ENCODE results near the gene ZNF618. TPM values are rescaled to one million over a fixed set of nuclear protein-coding genes. Genes with fewer than 3 reads are reported as not detected.
A peak's percentile ranks its signal among the peaks of the same experiment; 100 is the strongest.

Gene ZNF618
- polyA plus RNA-seq, 1 of the 3 experiments (the other 2 are of a cell fraction) = 6.2 TPM

GRCh38 chr9:114078021-114078780, 202.1 kb downstream of the ZNF618 start, which contains the start of gene AMBP:
AMBP (minus strand) TSS chr9:114078300; CDS start chr9:114078209, 91 bp downstream.
- no peak within 1 kb of the TSS for H3K4me2 ChIP-seq
- peaks cover 7% of the 10 kb centered on the region; the same call in 1 of the 2 replicates for H3K27me3 ChIP-seq (ENCODE audit: insufficient read depth)
- no peaks in the 10 kb centered on the region for H4K20me1 ChIP-seq (ENCODE audit: insufficient read depth)
- TF ChIP-seq FOXM1 (IDR thresholded peaks at IDR 0.05; ENCODE audit: low read depth) = no peak
- 0 out of 2 replicates have a peak, but pooled peaks have one; percentile 15 for TF ChIP-seq NFIC (IDR thresholded peaks at IDR 0.05; ENCODE audit: borderline replicate concordance)
- no peaks in the 10 kb centered on the region for H3F3A ChIP-seq (replicated peaks; ENCODE audit: insufficient read depth)
- CTCF ChIA-PET = interaction anchor here (0.7 to 4.2 kb wide), 9 partner anchors 30 to 341 kb away, joined by 3 to 34 read pairs (median 4); partner anchors contain the start of gene COL27A1
- no peak within 1 kb of the TSS for H3K4me3 ChIP-seq (ENCODE audit: low read depth in 2 of 2, low read length in 1 of 2)
- no peak within 1 kb of the TSS for H2AFZ ChIP-seq (ENCODE audit: low read depth)
- no peaks in the 10 kb centered on the region; a peak in 1 of 4 replicates for H3K4me1 ChIP-seq (ENCODE audit: control insufficient read depth in 1 of 2, insufficient read depth in 2 of 2, low read depth in 1 of 2, low read length in 1 of 2)
- no peaks in the 10 kb centered on the region for H3K36me3 ChIP-seq (replicated peaks in 1 of 2; ENCODE audit: control insufficient read depth in 1 of 2, insufficient read depth in 2 of 2, low read length in 1 of 2)
- H3K79me2 ChIP-seq (ENCODE audit: insufficient read depth) = no peaks in the 10 kb centered on the region
- peak; percentile 12 for DNase-seq
- no peak within 1 kb of the TSS for H3K9ac ChIP-seq
- WGBS (ENCODE audit: low lambda C conversion rate) = no CpG with 5 or more reads among the region's 16 CpGs
- no peak within 1 kb of the TSS for H3K27ac ChIP-seq (ENCODE audit: low read depth in 2 of 2, low read length in 1 of 2)
- POLR2A ChIA-PET = no interaction called here
- H3K9me2 ChIP-seq = no peaks in the 10 kb centered on the region
- no peaks in the 10 kb centered on the region for H3K9me3 ChIP-seq

GRCh38 chr9:114078781-114079156, 202.7 kb downstream of the ZNF618 start:
- Histone ChIP-seq H3F3A (replicated peaks; ENCODE audit: insufficient read depth) (no peaks in the 10 kb centered on the region), H3K36me3 (replicated peaks in 1 of 2; ENCODE audit: control insufficient read depth in 1 of 2, insufficient read depth in 2 of 2, low read length in 1 of 2) (no peaks in the 10 kb centered on the region), H3K4me1 (ENCODE audit: control insufficient read depth in 1 of 2, insufficient read depth in 2 of 2, low read depth in 1 of 2, low read length in 1 of 2) (no peaks in the 10 kb centered on the region; a peak in 1 of 4 replicates), H3K27ac (ENCODE audit: low read depth in 2 of 2, low read length in 1 of 2) (no peak overlapping the region), H3K79me2 (ENCODE audit: insufficient read depth) (no peaks in the 10 kb centered on the region), H3K27me3 (ENCODE audit: insufficient read depth) (peaks cover 7% of the 10 kb centered on the region; the same call in 1 of the 2 replicates), H3K9ac (no peak overlapping the region), H3K9me2 (no peaks in the 10 kb centered on the region), H2AFZ (ENCODE audit: low read depth) (no peak overlapping the region), H4K20me1 (ENCODE audit: insufficient read depth) (no peaks in the 10 kb centered on the region), H3K9me3 (no peaks in the 10 kb centered on the region), H3K4me3 (ENCODE audit: low read depth in 2 of 2, low read length in 1 of 2) (no peak overlapping the region), H3K4me2 (no peak overlapping the region)
- POLR2A ChIA-PET = no interaction called here
- WGBS (ENCODE audit: low lambda C conversion rate) = 83% methylated on average over 7 of the region's 7 CpGs
- no peak for DNase-seq
- CTCF ChIA-PET = interaction anchor here (0.6 to 4.2 kb wide), 8 partner anchors 30 to 342 kb away, joined by 3 to 34 read pairs (median 4); no protein-coding TSS in a partner anchor
- TF ChIP-seq REST (IDR thresholded peaks at IDR 0.05; ENCODE audit: low read depth, low read length) (no peak), FOXM1 (IDR thresholded peaks at IDR 0.05; ENCODE audit: low read depth) (no peak), TCF12 (IDR thresholded peaks at IDR 0.05) (no peak), MXI1 (IDR thresholded peaks at IDR 0.05; ENCODE audit: low read depth, low read length) (no peak), POLR2AphosphoS5 (IDR thresholded peaks at IDR 0.05; ENCODE audit: low read depth, low read length) (no peak), NFIC (IDR thresholded peaks at IDR 0.05; ENCODE audit: borderline replicate concordance) (no peak), USF1 (IDR thresholded peaks at IDR 0.05; ENCODE audit: borderline replicate concordance, low read depth) (no peak), RAD21 (IDR thresholded peaks at IDR 0.05; ENCODE audit: low read length) (no peak), ELF1 (IDR thresholded peaks at IDR 0.05) (no peak), FOSL2 (IDR thresholded peaks at IDR 0.05; ENCODE audit: borderline replicate concordance, low read depth) (no peak), ZBTB33 (IDR thresholded peaks at IDR 0.05; ENCODE audit: borderline replicate concordance, low read depth) (no peak), USF2 (IDR thresholded peaks at IDR 0.05; ENCODE audit: borderline replicate concordance, low read depth, low read length) (no peak), TEAD4 (IDR thresholded peaks at IDR 0.05; ENCODE audit: borderline replicate concordance, insufficient read depth) (no peak), RFX5 (IDR thresholded peaks at IDR 0.05; ENCODE audit: low read length) (no peak), IRF3 (IDR thresholded peaks at IDR 0.05; ENCODE audit: low read depth, low read length) (no peak)
